ENCODE measurements around the gene ZBTB7C.

GRCh38 chr18:48124857-48125626 is 284.1 kb downstream of the ZBTB7C start:
- no peak for TF ChIP-seq CTCF (IDR thresholded peaks at IDR 0.05)
- no peak for TF ChIP-seq EZH2phosphoT487 (IDR thresholded peaks at IDR 0.05)
